Mesendoderm (in vitro differentiated cells): Measurements from ENCODE around the gene PUSL1.
A peak's percentile ranks its signal among the peaks of the same experiment; 100 is the strongest.

Experiments
- DNase-seq: peaks from one replicate; pipeline ENCODE4 v3.0.0; 2013
- H2AK5ac ChIP-seq: 2 replicates; pipeline ENCODE4 v1.6.1; 2013; ENCODE audit warnings: low read length, inconsistent platforms
- H2BK120ac ChIP-seq: 2 replicates; pipeline ENCODE4 v1.6.1; 2013; ENCODE audit warnings: low read depth, mild to moderate bottlenecking, low read length, moderate library complexity, mixed read lengths
- H2BK15ac ChIP-seq: replicated peaks from 2 replicates; pipeline ENCODE4 v1.6.1; 2013; ENCODE audit warnings: low read depth, mild to moderate bottlenecking, moderate library complexity
- H2BK5ac ChIP-seq: 2 replicates; pipeline ENCODE4 v1.6.1; 2013; ENCODE audit warnings: low read length, inconsistent platforms
- H3K18ac ChIP-seq: 2 replicates; pipeline ENCODE4 v1.6.1; 2013; ENCODE audit warnings: mild to moderate bottlenecking, low read length, mixed read lengths
- H3K23ac ChIP-seq: one replicate; pipeline ENCODE4 v1.6.1; 2013; ENCODE audit warnings: low read length
- H3K27ac ChIP-seq: 2 replicates; pipeline ENCODE4 v1.5.1; 2013; ENCODE audit warnings: low read depth, mild to moderate bottlenecking, inconsistent platforms, low read length, moderate library complexity
- H3K27me3 ChIP-seq: 2 replicates; pipeline ENCODE4 v1.6.1; 2013; ENCODE audit warnings: low read length, control low read depth, mild to moderate bottlenecking, inconsistent platforms; ENCODE audit not compliant: insufficient read depth, poor library complexity
- H3K36me3 ChIP-seq: 2 replicates; pipeline ENCODE4 v1.6.1; 2013; ENCODE audit warnings: low read length, inconsistent platforms; ENCODE audit not compliant: control insufficient read depth, insufficient read depth
- H3K4ac ChIP-seq: one replicate; pipeline ENCODE4 v1.6.1; 2013; ENCODE audit warnings: low read depth, mild to moderate bottlenecking, low read length, moderate library complexity
- H3K4me1 ChIP-seq: 2 replicates; pipeline ENCODE4 v1.6.1; 2013; ENCODE audit warnings: low read depth, low read length, inconsistent platforms; ENCODE audit not compliant: control insufficient read depth
- H3K4me2 ChIP-seq: 2 replicates; pipeline ENCODE4 v1.6.1; 2013; ENCODE audit warnings: low read length
- H3K4me3 ChIP-seq: 2 replicates; pipeline ENCODE4 v1.5.1; 2013; ENCODE audit warnings: mild to moderate bottlenecking, low read length
- H3K56ac ChIP-seq: one replicate; pipeline ENCODE4 v1.6.1; 2013; ENCODE audit warnings: low read length
- H3K79me1 ChIP-seq: 2 replicates; pipeline ENCODE4 v1.6.1; 2013; ENCODE audit warnings: low read length, inconsistent platforms
- H3K79me2 ChIP-seq: 2 replicates; pipeline ENCODE4 v1.6.1; 2013; ENCODE audit warnings: mild to moderate bottlenecking, low read length; ENCODE audit not compliant: control insufficient read depth, insufficient read depth
- H3K9ac ChIP-seq: 2 replicates; pipeline ENCODE4 v1.6.1; 2013; ENCODE audit warnings: low read length, inconsistent platforms
- H4K5ac ChIP-seq: one replicate; pipeline ENCODE4 v1.6.1; 2013; ENCODE audit warnings: low read length
- H4K8ac ChIP-seq: one replicate; pipeline ENCODE4 v1.6.1; 2013; ENCODE audit warnings: low read depth, mild to moderate bottlenecking, control low read depth, low read length, moderate library complexity
- WGBS: extraction: QIAGEN DNeasy Blood & Tissue Kit; methylation state at CpG from one replicate; pipeline ENCODE4 v1.1.7; 2013; ENCODE audit warnings: low lambda C conversion rate, missing lambda C conversion rate; ENCODE audit not compliant: insufficient coverage; ENCODE audit errors: extremely low coverage; 5-methylcytosine and 5-hydroxymethylcytosine counted together

Gene PUSL1

GRCh38 chr1:1317420-1317819, 9.0 kb downstream of the PUSL1 start:
- no peak overlapping the region for H4K5ac ChIP-seq
- H3K36me3 ChIP-seq, result peaks cover 14% of the 10 kb centered on the region
- H3K79me1 ChIP-seq, result peaks cover 19% of the 10 kb centered on the region
- no peak overlapping the region for H2AK5ac ChIP-seq
- no peak overlapping the region for H2BK5ac ChIP-seq
- H3K18ac ChIP-seq, result no peak overlapping the region
- H3K79me2 ChIP-seq, result peaks cover 24% of the 10 kb centered on the region
- no peak overlapping the region for H3K9ac ChIP-seq
- H2BK120ac ChIP-seq, result no peak overlapping the region
- H3K56ac ChIP-seq, result no peak overlapping the region
- no CpG with 5 or more reads among the region's 6 CpGs for WGBS
- H3K4me1 ChIP-seq, result peaks cover 2% of the 10 kb centered on the region
- H3K23ac ChIP-seq, result no peak overlapping the region
- no peak overlapping the region for H3K4me3 ChIP-seq
- H3K27me3 ChIP-seq, result no peaks in the 10 kb centered on the region
- no peak overlapping the region for H3K4ac ChIP-seq
- H4K8ac ChIP-seq, result no peak overlapping the region
- DNase-seq, result no peak
- no peak overlapping the region for H3K27ac ChIP-seq
- H3K4me2 ChIP-seq, result no peak overlapping the region
- H2BK15ac ChIP-seq, result no peak overlapping the region

- H3K36me3 ChIP-seq, result peaks cover 10% of the 10 kb centered on the region
- no peak overlapping the region for H4K8ac ChIP-seq
- no peak overlapping the region for H2BK120ac ChIP-seq
- WGBS, result no CpG with 5 or more reads among the region's 9 CpGs
- H3K4me1 ChIP-seq, result peaks cover 2% of the 10 kb centered on the region
- H3K4me2 ChIP-seq, result no peak overlapping the region
- DNase-seq, result peak; percentile 72
- H2BK5ac ChIP-seq, result no peak overlapping the region
- H2AK5ac ChIP-seq, result no peak overlapping the region
- H3K4ac ChIP-seq, result no peak overlapping the region
- H3K4me3 ChIP-seq, result no peak overlapping the region
- H4K5ac ChIP-seq, result no peak overlapping the region
- H3K23ac ChIP-seq, result no peak overlapping the region
- H2BK15ac ChIP-seq, result no peak overlapping the region
- no peaks in the 10 kb centered on the region for H3K27me3 ChIP-seq
- peaks cover 30% of the 10 kb centered on the region for H3K79me2 ChIP-seq
- peaks cover 22% of the 10 kb centered on the region for H3K79me1 ChIP-seq
- H3K56ac ChIP-seq, result no peak overlapping the region
- H3K27ac ChIP-seq, result no peak overlapping the region
- no peak overlapping the region for H3K18ac ChIP-seq
- no peak overlapping the region for H3K9ac ChIP-seq
These were observed 9.8 kb downstream of the PUSL1 start for GRCh38 chr1:1318131-1318652.

GRCh38 chr1:1318777-1319645, 10.6 kb downstream of the PUSL1 start:
- Histone ChIP-seq H3K4me3 (no peak overlapping the region), H2BK15ac (no peak overlapping the region), H3K18ac (no peak overlapping the region), H3K27me3 (no peaks in the 10 kb centered on the region), H3K4ac (no peak overlapping the region), H3K4me1 (peaks cover 2% of the 10 kb centered on the region), H3K23ac (no peak overlapping the region), H3K56ac (no peak overlapping the region), H3K79me1 (peaks cover 24% of the 10 kb centered on the region), H4K5ac (no peak overlapping the region), H3K79me2 (peaks cover 34% of the 10 kb centered on the region), H3K9ac (no peak overlapping the region), H2AK5ac (no peak overlapping the region), H3K4me2 (no peak overlapping the region), H3K27ac (no peak overlapping the region), H2BK5ac (no peak overlapping the region), H3K36me3 (peaks cover 4% of the 10 kb centered on the region), H2BK120ac (no peak overlapping the region), H4K8ac (no peak overlapping the region)
- no peak for DNase-seq
- WGBS, result no CpG with 5 or more reads among the region's 36 CpGs

DNA sequence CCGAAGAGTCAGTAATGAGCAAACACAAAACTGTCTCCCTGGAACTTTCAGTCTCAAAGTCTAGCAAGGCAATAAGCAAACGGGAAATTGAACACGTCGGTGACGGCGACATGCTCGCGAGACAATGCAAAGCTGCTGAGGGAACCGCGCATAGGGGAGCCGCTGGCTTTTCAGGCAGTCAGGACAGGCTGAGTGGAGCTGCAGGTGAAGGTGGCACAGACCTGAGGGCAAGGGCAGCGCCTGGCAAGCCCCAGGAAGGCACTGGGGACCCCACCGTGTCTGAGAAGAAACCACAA, 11.2 kb downstream of the PUSL1 start:
- no peak overlapping the region for H3K4me2 ChIP-seq
- no CpG with 5 or more reads among the region's 13 CpGs for WGBS

DNA sequence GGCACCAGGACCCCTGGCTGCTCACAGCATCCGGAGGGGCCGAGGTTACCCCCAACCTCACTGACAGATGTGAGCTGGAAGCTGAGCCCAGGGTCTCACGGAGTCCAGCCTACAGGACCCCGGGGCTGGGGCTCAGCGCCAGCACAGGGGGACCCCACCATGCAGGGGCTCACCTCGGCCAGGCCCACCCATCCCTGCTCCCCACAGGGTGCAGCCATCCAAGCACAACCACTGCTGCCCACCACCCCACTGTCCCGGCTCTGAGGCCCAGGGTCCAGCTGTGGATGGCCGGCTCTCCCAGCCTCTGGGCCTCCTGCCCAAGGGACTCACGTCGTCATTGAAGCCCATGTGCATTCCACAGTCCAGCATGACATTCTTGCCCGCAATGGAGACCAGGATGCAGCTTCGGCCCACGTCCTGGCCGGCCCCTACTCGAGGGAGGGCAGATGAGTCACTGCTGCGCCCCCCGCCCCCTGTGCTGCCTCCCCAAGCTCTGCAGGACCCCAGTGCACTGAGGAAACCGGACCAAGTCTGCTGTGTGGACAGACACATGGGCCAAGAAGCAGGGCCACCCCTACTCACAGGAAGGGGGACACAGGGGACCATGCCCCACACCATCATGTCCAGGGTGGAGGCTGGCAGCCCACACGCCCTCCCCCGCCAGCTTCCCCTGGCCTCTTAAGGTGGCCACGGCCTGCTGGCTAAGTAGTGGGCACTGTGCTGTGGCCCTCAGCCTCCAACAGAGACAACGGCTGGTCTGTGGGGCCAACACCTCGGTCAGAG, 12.5 kb downstream of the PUSL1 start:
- H3K79me2 ChIP-seq, result peaks cover 41% of the 10 kb centered on the region

More for the DNA sequence above, 11.2 kb downstream of the PUSL1 start:
- Histone ChIP-seq H3K4me3 (no peak overlapping the region), H3K23ac (no peak overlapping the region), H3K4me1 (peaks cover 2% of the 10 kb centered on the region), H3K27me3 (no peaks in the 10 kb centered on the region), H4K8ac (no peak overlapping the region), H2BK15ac (no peak overlapping the region), H3K56ac (no peak overlapping the region), H3K79me1 (peaks cover 24% of the 10 kb centered on the region), H3K27ac (no peak overlapping the region), H3K9ac (no peak overlapping the region), H3K18ac (no peak overlapping the region), H3K79me2 (peaks cover 38% of the 10 kb centered on the region), H3K36me3 (no peaks in the 10 kb centered on the region), H2BK120ac (no peak overlapping the region), H3K4ac (no peak overlapping the region), H2AK5ac (no peak overlapping the region), H4K5ac (no peak overlapping the region), H2BK5ac (no peak overlapping the region)
- no peak for DNase-seq

More for the DNA sequence above, 12.5 kb downstream of the PUSL1 start:
- H3K18ac ChIP-seq, result no peak overlapping the region
- no CpG with 5 or more reads among the region's 23 CpGs for WGBS
- no peak overlapping the region for H2BK120ac ChIP-seq
- no peak overlapping the region for H3K9ac ChIP-seq
- H3K4me3 ChIP-seq, result no peak overlapping the region
- H4K8ac ChIP-seq, result no peak overlapping the region
- no peaks in the 10 kb centered on the region for H3K4me1 ChIP-seq
- no peak overlapping the region for H3K4ac ChIP-seq
- no peak overlapping the region for H3K4me2 ChIP-seq
- H4K5ac ChIP-seq, result no peak overlapping the region
- H2AK5ac ChIP-seq, result no peak overlapping the region
- H3K27ac ChIP-seq, result no peak overlapping the region
- H3K27me3 ChIP-seq, result no peaks in the 10 kb centered on the region
- peaks cover 26% of the 10 kb centered on the region for H3K79me1 ChIP-seq
- no peak overlapping the region for H3K23ac ChIP-seq
- H3K36me3 ChIP-seq, result no peaks in the 10 kb centered on the region
- no peak overlapping the region for H3K56ac ChIP-seq
- no peak for DNase-seq
- no peak overlapping the region for H2BK5ac ChIP-seq
- H2BK15ac ChIP-seq, result no peak overlapping the region
